Neural crest cell (in vitro differentiated cells): ENCODE measurements around the gene SLC39A3. TPM values are rescaled to one million over a fixed set of nuclear protein-coding genes. Genes with fewer than 3 reads are reported as not detected.
A peak's percentile ranks its signal among the peaks of the same experiment; 100 is the strongest.

Experiments
- DNase-seq: peaks from one replicate; pipeline ENCODE4 v3.0.0; 2021; ENCODE audit warnings: low read depth, mixed read lengths, low spot score
- H3K27ac Mint-ChIP-seq: one replicate; pipeline ENCODE4 v1.8.0; 2021; ENCODE audit warnings: mild to moderate bottlenecking, mixed read lengths; ENCODE audit not compliant: unreplicated experiment
- H3K27me3 Mint-ChIP-seq: 2 replicates; pipeline ENCODE4 v1.8.0; 2021; ENCODE audit warnings: low read depth, mild to moderate bottlenecking, mixed read lengths
- H3K36me3 Mint-ChIP-seq: 2 replicates; pipeline ENCODE4 v1.8.0; 2021; ENCODE audit warnings: low read depth, mild to moderate bottlenecking, mixed read lengths
- H3K4me1 Mint-ChIP-seq: 2 replicates; pipeline ENCODE4 v1.8.0; 2021; ENCODE audit warnings: mixed read lengths
- H3K4me3 Mint-ChIP-seq: one replicate; pipeline ENCODE4 v1.8.0; 2021; ENCODE audit warnings: mild to moderate bottlenecking, mixed read lengths
- H3K9me3 Mint-ChIP-seq: 2 replicates; pipeline ENCODE4 v1.8.0; 2021; ENCODE audit warnings: mixed read lengths
- CTCF ChIP-seq: fragments of 200-600 bp; sonication (generic); conservative IDR thresholded peaks from 2 replicates; pipeline ENCODE4 v1.5.0; 2021; ENCODE audit warnings: antibody characterized with exemption, mild to moderate bottlenecking
- total RNA-seq: library from RNA; stranded (reverse); gene quantifications from 2 replicates; pipeline ENCODE4 v1.2.1, GENCODE V29; 2021

SLC39A3 gene
- total RNA-seq, 1 donor from 2014 or later: 43.0 TPM

GRCh38 chr19:2751438-2751830, 11.6 kb upstream of the SLC39A3 start:
- Mint-ChIP-seq H3K36me3 (no peaks in the 10 kb centered on the region), H3K27me3 (peaks cover 13% of the 10 kb centered on the region), H3K4me3 (no peak overlapping the region), H3K9me3 (no peaks in the 10 kb centered on the region), H3K4me1 (no peaks in the 10 kb centered on the region), H3K27ac (no peak overlapping the region)
- TF ChIP-seq CTCF: no peak
- DNase-seq: no peak

- Mint-ChIP-seq H3K9me3 (no peaks in the 10 kb centered on the region), H3K4me1 (no peaks in the 10 kb centered on the region), H3K4me3 (no peak overlapping the region), H3K27me3 (peaks cover 16% of the 10 kb centered on the region), H3K27ac (no peak overlapping the region), H3K36me3 (no peaks in the 10 kb centered on the region)
- no peak for DNase-seq
- no peak for TF ChIP-seq CTCF
Measured at GRCh38 chr19:2750808-2751437, 11.1 kb upstream of the SLC39A3 start.

GRCh38 chr19:2747349-2747748, 7.5 kb upstream of the SLC39A3 start:
- DNase-seq: no peak
- H3K36me3 Mint-ChIP-seq: no peaks in the 10 kb centered on the region
- peaks cover 44% of the 10 kb centered on the region for H3K27me3 Mint-ChIP-seq
- H3K4me3 Mint-ChIP-seq: no peak overlapping the region
- no peak overlapping the region for H3K27ac Mint-ChIP-seq
- no peaks in the 10 kb centered on the region for H3K9me3 Mint-ChIP-seq
- TF ChIP-seq CTCF: no peak
- H3K4me1 Mint-ChIP-seq: no peaks in the 10 kb centered on the region

GRCh38 chr19:2744113-2744512, 4.3 kb upstream of the SLC39A3 start:
- Mint-ChIP-seq H3K4me1 (peaks cover 8% of the 10 kb centered on the region), H3K27me3 (peaks cover 58% of the 10 kb centered on the region)

GRCh38 chr19:2743099-2743498, 3.3 kb upstream of the SLC39A3 start:
- DNase-seq: no peak
- no peak overlapping the region for H3K27ac Mint-ChIP-seq
- H3K4me3 Mint-ChIP-seq: peak overlapping the region; percentile 65
- H3K36me3 Mint-ChIP-seq: no peaks in the 10 kb centered on the region
- H3K4me1 Mint-ChIP-seq: peaks cover 13% of the 10 kb centered on the region
- no peaks in the 10 kb centered on the region for H3K9me3 Mint-ChIP-seq
- H3K27me3 Mint-ChIP-seq: peaks cover 58% of the 10 kb centered on the region
- no peak for TF ChIP-seq CTCF

More at GRCh38 chr19:2744113-2744512, 4.3 kb upstream of the SLC39A3 start:
- no peak for TF ChIP-seq CTCF
- Mint-ChIP-seq H3K4me3 (no peak overlapping the region), H3K9me3 (no peaks in the 10 kb centered on the region), H3K27ac (no peak overlapping the region), H3K36me3 (no peaks in the 10 kb centered on the region)
- no peak for DNase-seq
